A673 (cell line): Measurements from ENCODE around the gene STYK1.

Experiments
- CTCF ChIP-seq: fragments of 300-800, 200-600 bp; sonication (generic); conservative IDR thresholded peaks from 2 replicates; pipeline ENCODE4 v1.5.1; 2017; ENCODE audit warnings: low read depth, mild to moderate bottlenecking, antibody characterized with exemption, low read length, moderate library complexity, mixed read lengths
- EZH2 ChIP-seq: fragments of 200-600 bp; sonication (generic); IDR thresholded peaks from 2 replicates; pipeline ENCODE4 v1.6.1; 2017; ENCODE audit warnings: borderline replicate concordance, low read depth, mild to moderate bottlenecking, mixed read lengths, antibody characterized with exemption, low read length; ENCODE audit not compliant: poor library complexity, severe bottlenecking

- TF ChIP-seq CTCF (no peak), EZH2 (no peak)
Observed at GRCh38 chr12:10595881-10596280, 78.0 kb downstream of the STYK1 start.
